GM12878 (cell line): Measurements from ENCODE around the gene SMIM13. TPM values are rescaled to one million over a fixed set of nuclear protein-coding genes. Genes with fewer than 3 reads are reported as not detected.

Experiments used
- ATAC-seq: fragments of 200-7000 bp; cut with Tn5 transposase; 3 replicates; pipeline ENCODE4 v1.9.1; 2020; ENCODE audit warnings: mild to moderate bottlenecking, moderate library complexity
- BruUV-seq: library from RNA; stranded (reverse); fragments of 400-500 nt; replicated peaks from 2 replicates; lab custom pipeline; 2021; lab: Mats Ljungman, UMichigan
- CTCF ChIA-PET: fragments of 300-600 bp; sonication (Branson Sonifier 250); formaldehyde crosslinking; extraction: SDS; loops from one replicate; lab custom pipeline; 2021; ENCODE audit warnings: inconsistent platforms; lab: Yijun Ruan, JAX
- POLR2A ChIA-PET: fragments of 350-600 bp; formaldehyde crosslinking; extraction: SDS; loops from one replicate; lab custom pipeline; 2021; ENCODE audit warnings: inconsistent platforms; lab: Charles Lee
- RAD21 ChIA-PET: fragments of 300-600 bp; sonication (Branson Sonifier 250); formaldehyde crosslinking; loops from one replicate; lab custom pipeline; 2023; ENCODE audit warnings: antibody characterized with exemption; ENCODE audit not compliant: unreplicated experiment; lab: Charles Lee
- SMC1A ChIA-PET: fragments of 300-600 bp; sonication (Branson Sonifier 250); formaldehyde crosslinking; loops from one replicate; lab custom pipeline; 2023; ENCODE audit not compliant: unreplicated experiment, uncharacterized antibody; lab: Charles Lee
- DNase-seq: peaks from one replicate; pipeline ENCODE4 v3.0.0-alpha.2; 2011; ENCODE audit warnings: low read depth, low spot score
- FAIRE-seq: peaks from 3 replicates; lab custom pipeline; 2011; peaks lifted over from hg19 to GRCh38; lab: Jason Lieb, UNC
- H2AFZ ChIP-seq: 2 replicates; pipeline ENCODE4 v1.6.0; 2011; ENCODE audit warnings: low read depth, low read length, control low read depth; ENCODE audit not compliant: control insufficient read depth
- H3K27ac ChIP-seq: 2 replicates; pipeline ENCODE4 v1.5.1; 2011; ENCODE audit warnings: control low read depth; ENCODE audit not compliant: control insufficient read depth, insufficient read depth
- H3K27me3 ChIP-seq, 2 experiments: replicated peaks in 1 of 2; 2 replicates each; pipeline versions ENCODE4 v1.6.0 to v1.6.1; 2011; ENCODE audit warnings: low read length in 1 of 2; ENCODE audit not compliant: control insufficient read depth in 2 of 2, insufficient read depth in 2 of 2
- H3K36me3 ChIP-seq, 2 experiments: 2 replicates each; pipeline ENCODE4 v1.5.1; 2011; ENCODE audit warnings: low read length in 1 of 2; ENCODE audit not compliant: control insufficient read depth in 2 of 2, insufficient read depth in 2 of 2
- H3K4me1 ChIP-seq: 2 replicates; pipeline ENCODE4 v1.6.1; 2011; ENCODE audit warnings: mild to moderate bottlenecking, low read length, moderate library complexity, mixed read lengths; ENCODE audit not compliant: control insufficient read depth, insufficient read depth
- H3K4me2 ChIP-seq: 2 replicates; pipeline ENCODE4 v1.6.0; 2011; ENCODE audit warnings: control low read depth; ENCODE audit not compliant: control insufficient read depth, insufficient read depth
- H3K4me3 ChIP-seq: fragments of 200-600 bp; sonication (generic); 2 replicates; pipeline ENCODE4 v1.5.1; 2016
- H3K79me2 ChIP-seq: 2 replicates; pipeline ENCODE4 v1.6.0; 2011; ENCODE audit warnings: low read length; ENCODE audit not compliant: control insufficient read depth, insufficient read depth
- H3K9ac ChIP-seq: 2 replicates; pipeline ENCODE4 v1.8.0; 2011; ENCODE audit warnings: low read length, control low read depth, mixed read lengths; ENCODE audit not compliant: control insufficient read depth, insufficient read depth
- H3K9me3 ChIP-seq: replicated peaks from 3 replicates; pipeline ENCODE4 v1.5.1; 2011; ENCODE audit warnings: mild to moderate bottlenecking, low read length; ENCODE audit not compliant: control insufficient read depth, insufficient read depth
- H4K20me1 ChIP-seq: 2 replicates; pipeline ENCODE4 v1.6.0; 2011; ENCODE audit not compliant: control insufficient read depth, insufficient read depth
- BHLHE40 ChIP-seq, 2 experiments: fragments of 450-650 bp in 1 of 2; IDR thresholded peaks; 2 replicates each; pipeline ENCODE4 v1.6.1; 2011 to 2017; ENCODE audit warnings: low read depth in 2 of 2, borderline replicate concordance in 1 of 2, improper control_type of control experiment in 1 of 2, low read length in 1 of 2, mild to moderate bottlenecking in 1 of 2
- ETV6 ChIP-seq, 2 experiments: fragments of 450-650 bp in 1 of 2; IDR thresholded peaks in 1 of 2; conservative IDR thresholded peaks in 1 of 2; 2 replicates each; pipeline ENCODE4 v1.6.1; 2014; ENCODE audit warnings: antibody characterized with exemption in 1 of 2, borderline replicate concordance in 1 of 2, low read depth in 1 of 2, mild to moderate bottlenecking in 1 of 2, moderate library complexity in 1 of 2
- JUND ChIP-seq: IDR thresholded peaks from 2 replicates; pipeline ENCODE4 v1.6.1; 2012; ENCODE audit warnings: low read depth, mild to moderate bottlenecking, low read length, improper control_type of control experiment, moderate library complexity
- MTA2 ChIP-seq: fragments of 450-650 bp; IDR thresholded peaks from 2 replicates; pipeline ENCODE4 v1.6.1; 2016; ENCODE audit warnings: low read depth, mild to moderate bottlenecking, moderate library complexity
- NFYA ChIP-seq: IDR thresholded peaks from 2 replicates; pipeline ENCODE4 v1.6.1; 2011; ENCODE audit warnings: low read depth, mild to moderate bottlenecking, low read length, improper control_type of control experiment, borderline replicate concordance
- RAD51 ChIP-seq: fragments of 450-650 bp; IDR thresholded peaks from 2 replicates; pipeline ENCODE4 v1.6.1; 2016; ENCODE audit warnings: moderate library complexity, mild to moderate bottlenecking, inconsistent platforms
- SRF ChIP-seq, 2 experiments: IDR thresholded peaks; 2 replicates each; pipeline ENCODE4 v1.6.1; 2011; ENCODE audit warnings: low read depth in 2 of 2, low read length in 2 of 2, mild to moderate bottlenecking in 1 of 2, moderate library complexity in 1 of 2
- YY1 ChIP-seq: IDR thresholded peaks from 2 replicates; pipeline ENCODE4 v1.6.1; 2011; ENCODE audit warnings: low read depth, mild to moderate bottlenecking, low read length
- ZBTB40 ChIP-seq: fragments of 450-650 bp; IDR thresholded peaks from 2 replicates; pipeline ENCODE4 v1.6.1; 2016; ENCODE audit warnings: mild to moderate bottlenecking, moderate library complexity, borderline replicate concordance
- ZNF622 ChIP-seq: fragments of 450-650 bp; IDR thresholded peaks from 2 replicates; pipeline ENCODE4 v1.6.1; 2017; ENCODE audit warnings: mild to moderate bottlenecking, inconsistent platforms
- in situ Hi-C: fragments of 300-500 bp; cut with MboI; formaldehyde crosslinking; loops from 9 replicates; pipeline ENCODE4 v1.14.3; 2018; ENCODE audit warnings: mixed read lengths
- intact Hi-C: fragments of 100-400 bp; cut with micrococcal nuclease; formaldehyde crosslinking; loops from one replicate; pipeline ENCODE4 v1.14.2; 2022; ENCODE audit not compliant: unreplicated experiment
- polyA plus RNA-seq, 11 experiments: library from polyadenylated mRNA; depleted of rRNA in 4 of 11; unstranded in 6 of 11; stranded (reverse) in 5 of 11; fragments of >200 nt; fragmentation: Nextera tagmentation in 4 of 11; fragmentation: Illumina TruSeq in 1 of 11; extraction: Ambion mirVana in 4 of 11; extraction: Trizol in 1 of 11; gene quantifications; 1 replicate in 1 of 11; 2 replicates in 10 of 11; pipeline versions ENCODE4 v1.2.1 to v1.2.3, GENCODE V29; 2011 to 2016; ENCODE audit warnings: inconsistent platforms in 2 of 11, missing spikeins in 2 of 11, low read depth in 1 of 11
- total RNA-seq, 4 experiments: library from RNA; depleted of rRNA in 3 of 4; stranded (reverse); fragments of >200 nt in 3 of 4; fragmentation: Illumina TruSeq in 1 of 4; extraction: Trizol in 1 of 4; gene quantifications; 2 replicates each; pipeline versions ENCODE4 v1.2.1 to v1.2.3, GENCODE V29; 2013 to 2021
- TF ChIP-seq, protein P1 (sequence below): IDR thresholded peaks from 2 replicates; pipeline ENCODE4 v1.6.1; 2012; ENCODE audit warnings: improper control_type of control experiment, low read depth, low read length; ENCODE audit not compliant: insufficient replicate concordance
- TF ChIP-seq, protein P2 (sequence below): fragments of 450-650 bp; IDR thresholded peaks from 2 replicates; pipeline ENCODE4 v1.6.1; 2016; ENCODE audit warnings: mild to moderate bottlenecking

The SMIM13 gene
- total and polyA plus RNA-seq, 10 of the 15 experiments (the other 5 are each of a cell fraction or from before 2014, with no cell fraction given) = 2.0 to 8.5 (median 4.7) TPM

DNA sequence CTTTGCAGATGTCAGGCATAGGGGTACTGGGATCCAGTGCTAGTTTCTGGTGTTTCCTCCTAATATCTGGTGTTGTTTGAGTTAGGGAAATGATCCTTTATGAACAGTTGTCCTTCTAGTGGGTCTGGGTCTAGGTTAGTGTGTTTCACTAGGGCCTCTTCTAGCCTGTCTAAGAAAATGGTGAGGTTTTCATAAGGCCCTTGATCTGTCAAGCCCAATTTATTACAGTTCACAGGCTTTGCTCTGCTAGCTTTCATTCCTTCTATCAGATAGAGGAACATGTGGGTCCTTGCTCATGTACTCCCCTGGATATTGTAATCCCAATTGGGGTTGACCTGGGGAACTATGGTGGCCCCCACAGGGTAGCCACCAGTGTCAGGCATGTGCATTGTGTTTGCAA, 15.1 kb downstream of the SMIM13 start:
- ChIA-PET SMC1A (no interaction called here), CTCF (no interaction called here), RAD21 (no interaction called here), POLR2A (no interaction called here)
- Histone ChIP-seq H2AFZ (no peak overlapping the region), H3K27me3 (no peaks in the 10 kb centered on the region), H3K9me3 (no peaks in the 10 kb centered on the region), H3K27ac (no peak overlapping the region), H3K36me3 (no peaks in the 10 kb centered on the region), H3K9ac (no peak overlapping the region), H4K20me1 (no peaks in the 10 kb centered on the region), H3K79me2 (peaks cover 37% of the 10 kb centered on the region), H3K4me3 (no peak overlapping the region), H3K4me2 (no peak overlapping the region), H3K4me1 (no peaks in the 10 kb centered on the region)
- ATAC-seq = no peak
- intact Hi-C loops = no loop called here
- BruUV-seq = no TSS peak
- FAIRE-seq = no peak
- no peak for DNase-seq
- in situ Hi-C loops = no loop called here
- TF ChIP-seq NFYA (no peak), SRF (IDR thresholded peaks at IDR 0.05; ENCODE audit: low read depth in 2 of 2, low read length in 2 of 2) (no peak), BHLHE40 (IDR thresholded peaks at IDR 0.05; ENCODE audit: borderline replicate concordance in 1 of 2, low read depth in 2 of 2, low read length in 1 of 2) (no peak), RAD51 (no peak), ETV6 (conservative IDR thresholded peaks at IDR 0.05 in 1 of 2, IDR thresholded peaks at IDR 0.05 in 1 of 2; ENCODE audit: borderline replicate concordance in 1 of 2, low read depth in 1 of 2) (no peak), YY1 (no peak), JUND (no peak), MTA2 (no peak), ZBTB40 (no peak), ZNF622 (no peak)
- TF ChIP-seq, protein P1, sequence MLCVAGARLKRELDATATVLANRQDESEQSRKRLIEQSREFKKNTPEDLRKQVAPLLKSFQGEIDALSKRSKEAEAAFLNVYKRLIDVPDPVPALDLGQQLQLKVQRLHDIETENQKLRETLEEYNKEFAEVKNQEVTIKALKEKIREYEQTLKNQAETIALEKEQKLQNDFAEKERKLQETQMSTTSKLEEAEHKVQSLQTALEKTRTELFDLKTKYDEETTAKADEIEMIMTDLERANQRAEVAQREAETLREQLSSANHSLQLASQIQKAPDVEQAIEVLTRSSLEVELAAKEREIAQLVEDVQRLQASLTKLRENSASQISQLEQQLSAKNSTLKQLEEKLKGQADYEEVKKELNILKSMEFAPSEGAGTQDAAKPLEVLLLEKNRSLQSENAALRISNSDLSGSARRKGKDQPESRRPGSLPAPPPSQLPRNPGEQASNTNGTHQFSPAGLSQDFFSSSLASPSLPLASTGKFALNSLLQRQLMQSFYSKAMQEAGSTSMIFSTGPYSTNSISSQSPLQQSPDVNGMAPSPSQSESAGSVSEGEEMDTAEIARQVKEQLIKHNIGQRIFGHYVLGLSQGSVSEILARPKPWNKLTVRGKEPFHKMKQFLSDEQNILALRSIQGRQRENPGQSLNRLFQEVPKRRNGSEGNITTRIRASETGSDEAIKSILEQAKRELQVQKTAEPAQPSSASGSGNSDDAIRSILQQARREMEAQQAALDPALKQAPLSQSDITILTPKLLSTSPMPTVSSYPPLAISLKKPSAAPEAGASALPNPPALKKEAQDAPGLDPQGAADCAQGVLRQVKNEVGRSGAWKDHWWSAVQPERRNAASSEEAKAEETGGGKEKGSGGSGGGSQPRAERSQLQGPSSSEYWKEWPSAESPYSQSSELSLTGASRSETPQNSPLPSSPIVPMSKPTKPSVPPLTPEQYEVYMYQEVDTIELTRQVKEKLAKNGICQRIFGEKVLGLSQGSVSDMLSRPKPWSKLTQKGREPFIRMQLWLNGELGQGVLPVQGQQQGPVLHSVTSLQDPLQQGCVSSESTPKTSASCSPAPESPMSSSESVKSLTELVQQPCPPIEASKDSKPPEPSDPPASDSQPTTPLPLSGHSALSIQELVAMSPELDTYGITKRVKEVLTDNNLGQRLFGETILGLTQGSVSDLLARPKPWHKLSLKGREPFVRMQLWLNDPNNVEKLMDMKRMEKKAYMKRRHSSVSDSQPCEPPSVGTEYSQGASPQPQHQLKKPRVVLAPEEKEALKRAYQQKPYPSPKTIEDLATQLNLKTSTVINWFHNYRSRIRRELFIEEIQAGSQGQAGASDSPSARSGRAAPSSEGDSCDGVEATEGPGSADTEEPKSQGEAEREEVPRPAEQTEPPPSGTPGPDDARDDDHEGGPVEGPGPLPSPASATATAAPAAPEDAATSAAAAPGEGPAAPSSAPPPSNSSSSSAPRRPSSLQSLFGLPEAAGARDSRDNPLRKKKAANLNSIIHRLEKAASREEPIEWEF = no peak
- TF ChIP-seq, protein P2, sequence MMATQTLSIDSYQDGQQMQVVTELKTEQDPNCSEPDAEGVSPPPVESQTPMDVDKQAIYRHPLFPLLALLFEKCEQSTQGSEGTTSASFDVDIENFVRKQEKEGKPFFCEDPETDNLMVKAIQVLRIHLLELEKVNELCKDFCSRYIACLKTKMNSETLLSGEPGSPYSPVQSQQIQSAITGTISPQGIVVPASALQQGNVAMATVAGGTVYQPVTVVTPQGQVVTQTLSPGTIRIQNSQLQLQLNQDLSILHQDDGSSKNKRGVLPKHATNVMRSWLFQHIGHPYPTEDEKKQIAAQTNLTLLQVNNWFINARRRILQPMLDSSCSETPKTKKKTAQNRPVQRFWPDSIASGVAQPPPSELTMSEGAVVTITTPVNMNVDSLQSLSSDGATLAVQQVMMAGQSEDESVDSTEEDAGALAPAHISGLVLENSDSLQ = no peak
